Breast epithelium (tissue), 4 donors: ENCODE results near the gene CAB39L. TPM values are rescaled to one million over a fixed set of nuclear protein-coding genes. Genes with fewer than 3 reads are reported as not detected.

Experiments used
- DNase-seq, 2 donors: peaks; one replicate each; pipeline ENCODE4 v3.0.0-alpha.2; 2019; ENCODE audit warnings: low spot score in 2 of 2
- H3K27ac ChIP-seq, 2 donors: fragments of 200-600 bp; sonication (generic) in 1 of 2; one replicate each; pipeline ENCODE4 v1.5.1; 2016 to 2019; ENCODE audit warnings: mild to moderate bottlenecking in 1 of 2
- H3K27me3 ChIP-seq, 2 donors: fragments of 200-600 bp; sonication (generic) in 1 of 2; one replicate each; pipeline versions ENCODE4 v1.5.1 to v1.6.0; 2017 to 2019; ENCODE audit warnings: control low read depth in 1 of 2, mild to moderate bottlenecking in 1 of 2
- H3K36me3 ChIP-seq: fragments of 200-600 bp; one replicate; pipeline ENCODE4 v1.5.1; 2019
- H3K4me1 ChIP-seq, 2 donors: fragments of 200-600 bp; sonication (generic); one replicate each; pipeline ENCODE4 v1.5.1; 2016 to 2019; ENCODE audit warnings: control low read depth in 1 of 2
- H3K4me3 ChIP-seq, 3 donors: fragments of 200-600 bp; sonication (generic); 1 replicate in 2 of 3; 2 replicates in 1 of 3; pipeline ENCODE4 v1.5.1; 2016 to 2019; ENCODE audit warnings: mild to moderate bottlenecking in 3 of 3, moderate library complexity in 2 of 3
- H3K9me3 ChIP-seq, 2 donors: fragments of 200-600 bp; sonication (generic) in 1 of 2; one replicate each; pipeline ENCODE4 v1.5.1; 2016 to 2019; ENCODE audit warnings: control low read depth in 1 of 2
- POLR2A ChIP-seq: fragments of 450-650 bp; IDR thresholded peaks from one replicate; pipeline ENCODE4 v1.6.1; 2016; ENCODE audit warnings: antibody characterized with exemption, mild to moderate bottlenecking, moderate library complexity
- POLR2AphosphoS5 ChIP-seq, 3 donors: sonication (generic); formaldehyde crosslinking; IDR thresholded peaks; one replicate each; pipeline ENCODE4 v1.6.1; 2017; ENCODE audit warnings: antibody characterized with exemption in 3 of 3
- intact Hi-C: fragments of 100-400 bp; cut with DNase I; formaldehyde crosslinking; loops from one replicate; pipeline ENCODE4 v1.15.1; 2023; ENCODE audit warnings: low total_unique reads
- total RNA-seq, 3 donors: library from RNA; depleted of rRNA; stranded (reverse); fragments of >200 nt; gene quantifications; one replicate each; pipeline ENCODE4 v1.1.0, GENCODE V29; 2016
- TF ChIP-seq, protein P1 (sequence below), 3 donors: fragments of 450-650 bp; IDR thresholded peaks; one replicate each; pipeline ENCODE4 v1.5.1; 2016 to 2017; ENCODE audit warnings: antibody characterized with exemption in 3 of 3, mild to moderate bottlenecking in 3 of 3, moderate library complexity in 3 of 3

The CAB39L gene
- total RNA-seq, 3 donors from 2014 or later = 40.0 to 92.1 (median 44.8) TPM

DNA sequence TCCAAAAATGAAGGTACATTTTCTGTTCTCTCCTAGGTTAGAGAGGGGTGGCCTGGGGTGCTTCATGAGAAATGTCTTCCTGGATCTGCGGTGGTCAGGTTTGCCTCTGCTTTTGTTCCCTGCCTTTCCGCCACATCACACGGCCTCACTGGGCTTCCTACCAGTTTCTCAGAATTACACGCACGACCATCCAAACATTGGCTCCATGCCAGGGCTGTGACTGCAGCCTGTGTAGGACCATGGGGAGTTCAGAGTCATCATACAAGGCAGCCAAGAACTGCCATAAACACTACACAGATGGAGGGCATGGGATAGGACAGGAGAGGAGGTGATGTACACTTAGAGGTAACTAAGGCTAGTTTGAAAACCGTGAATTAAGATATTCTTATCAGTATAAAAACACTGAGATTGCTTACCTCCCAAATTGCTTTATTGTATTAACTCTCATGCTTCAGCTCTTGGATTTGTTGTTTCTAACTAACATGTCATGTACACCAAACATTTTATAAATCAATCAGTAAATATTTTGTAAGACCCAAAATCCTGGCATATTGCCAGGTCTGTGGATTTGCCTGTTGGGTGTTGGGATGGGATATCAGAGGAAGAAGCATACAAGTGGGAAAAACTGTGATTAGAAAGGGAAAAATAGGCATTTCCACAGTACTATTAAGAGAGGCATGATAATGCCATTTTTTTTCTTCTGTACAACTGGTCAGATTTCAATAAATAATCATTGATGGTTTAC, 150.9 kb downstream of the CAB39L start:
- Histone ChIP-seq H3K27me3 (no peaks in the 10 kb centered on the region), H3K36me3 (no peaks in the 10 kb centered on the region), H3K4me1 (no peaks in the 10 kb centered on the region), H3K27ac (no peak overlapping the region), H3K9me3 (no peaks in the 10 kb centered on the region), H3K4me3 (no peak overlapping the region)
- no peak for DNase-seq
- intact Hi-C loops = no loop called here
- peak in 1 of 3 donors; percentile 28 for TF ChIP-seq POLR2AphosphoS5 (IDR thresholded peaks at IDR 0.05)
- no peak for TF ChIP-seq POLR2A
- TF ChIP-seq, protein P1, sequence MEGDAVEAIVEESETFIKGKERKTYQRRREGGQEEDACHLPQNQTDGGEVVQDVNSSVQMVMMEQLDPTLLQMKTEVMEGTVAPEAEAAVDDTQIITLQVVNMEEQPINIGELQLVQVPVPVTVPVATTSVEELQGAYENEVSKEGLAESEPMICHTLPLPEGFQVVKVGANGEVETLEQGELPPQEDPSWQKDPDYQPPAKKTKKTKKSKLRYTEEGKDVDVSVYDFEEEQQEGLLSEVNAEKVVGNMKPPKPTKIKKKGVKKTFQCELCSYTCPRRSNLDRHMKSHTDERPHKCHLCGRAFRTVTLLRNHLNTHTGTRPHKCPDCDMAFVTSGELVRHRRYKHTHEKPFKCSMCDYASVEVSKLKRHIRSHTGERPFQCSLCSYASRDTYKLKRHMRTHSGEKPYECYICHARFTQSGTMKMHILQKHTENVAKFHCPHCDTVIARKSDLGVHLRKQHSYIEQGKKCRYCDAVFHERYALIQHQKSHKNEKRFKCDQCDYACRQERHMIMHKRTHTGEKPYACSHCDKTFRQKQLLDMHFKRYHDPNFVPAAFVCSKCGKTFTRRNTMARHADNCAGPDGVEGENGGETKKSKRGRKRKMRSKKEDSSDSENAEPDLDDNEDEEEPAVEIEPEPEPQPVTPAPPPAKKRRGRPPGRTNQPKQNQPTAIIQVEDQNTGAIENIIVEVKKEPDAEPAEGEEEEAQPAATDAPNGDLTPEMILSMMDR (IDR thresholded peaks at IDR 0.05) = no peak

DNA sequence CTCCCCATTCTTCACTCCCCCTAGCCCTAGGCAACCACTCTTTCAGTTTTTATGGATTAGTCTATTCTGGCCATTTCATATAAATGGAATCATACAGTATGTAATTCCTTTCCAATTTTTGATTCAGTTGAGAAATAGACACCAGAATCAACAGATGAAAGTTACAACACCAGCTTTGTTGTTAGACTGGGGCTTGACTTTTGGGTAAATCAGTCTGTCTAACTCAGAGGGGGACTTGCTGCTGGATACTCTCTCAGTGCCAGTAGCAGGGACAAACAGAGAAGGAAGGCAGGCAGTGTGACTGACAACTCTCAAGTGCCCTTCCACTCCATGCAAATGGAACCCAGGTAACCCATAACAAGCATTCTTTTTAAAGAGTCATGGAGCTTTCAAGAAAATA, 155.4 kb downstream of the CAB39L start:
- no peaks in the 10 kb centered on the region for H3K4me1 ChIP-seq
- H3K27ac ChIP-seq = no peak overlapping the region
- H3K4me3 ChIP-seq = no peak overlapping the region
- intact Hi-C loops = no loop called here
- no peak for DNase-seq
- no peaks in the 10 kb centered on the region for H3K36me3 ChIP-seq
- no peaks in the 10 kb centered on the region for H3K9me3 ChIP-seq
- no peaks in the 10 kb centered on the region for H3K27me3 ChIP-seq
- TF ChIP-seq POLR2A (no peak), POLR2AphosphoS5 (IDR thresholded peaks at IDR 0.05) (no peak)
- TF ChIP-seq, protein P1 (IDR thresholded peaks at IDR 0.05) = no peak

DNA sequence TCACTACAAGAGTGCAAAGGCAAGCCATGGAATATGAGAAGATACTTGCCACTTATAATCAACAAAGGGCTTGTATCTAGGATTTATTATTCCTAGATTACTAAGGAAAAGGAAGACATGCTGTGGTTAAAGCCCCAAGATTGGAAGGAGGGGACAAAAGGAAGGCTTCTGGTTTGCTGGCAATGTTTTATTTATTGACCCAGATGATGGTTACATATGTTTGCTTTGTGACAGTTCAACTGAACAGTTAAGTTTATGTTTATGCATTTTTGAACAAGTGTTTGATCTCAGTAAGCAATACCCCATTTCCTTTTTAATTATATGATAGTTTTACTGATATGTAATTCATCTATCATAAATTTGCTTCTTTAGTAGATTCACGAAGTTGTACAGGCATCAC, 155.9 kb downstream of the CAB39L start:
- no peaks in the 10 kb centered on the region for H3K27me3 ChIP-seq
- H3K36me3 ChIP-seq = no peaks in the 10 kb centered on the region
- H3K27ac ChIP-seq = no peak overlapping the region
- intact Hi-C loops = no loop called here
- TF ChIP-seq POLR2A (no peak), POLR2AphosphoS5 (IDR thresholded peaks at IDR 0.05) (no peak)
- TF ChIP-seq, protein P1 (IDR thresholded peaks at IDR 0.05) = no peak
- no peak overlapping the region for H3K4me3 ChIP-seq
- H3K9me3 ChIP-seq = no peaks in the 10 kb centered on the region
- no peaks in the 10 kb centered on the region for H3K4me1 ChIP-seq
- DNase-seq = no peak

DNA sequence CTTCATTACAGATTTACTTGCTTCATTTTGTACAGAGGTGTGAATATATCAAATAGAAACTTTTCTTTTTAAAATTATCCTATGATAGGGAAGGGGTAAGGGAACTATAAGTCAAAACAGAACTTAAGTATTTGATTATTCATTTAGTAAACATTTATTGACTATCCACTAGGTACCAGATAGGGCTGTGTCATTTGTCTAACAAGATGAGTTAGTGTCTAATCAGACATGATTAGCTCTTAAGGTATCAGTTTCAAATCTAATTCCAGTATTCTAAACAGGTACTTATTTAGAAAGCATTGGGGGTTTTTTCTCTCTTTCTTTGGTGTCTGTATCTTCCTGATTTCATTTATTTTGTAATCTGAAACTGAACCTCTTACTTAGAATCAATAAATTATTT, 164.0 kb downstream of the CAB39L start:
- Histone ChIP-seq H3K27me3 (no peaks in the 10 kb centered on the region), H3K4me3 (no peak overlapping the region), H3K36me3 (no peaks in the 10 kb centered on the region), H3K27ac (no peak overlapping the region), H3K9me3 (no peaks in the 10 kb centered on the region), H3K4me1 (no peaks in the 10 kb centered on the region)
- no peak for DNase-seq
- TF ChIP-seq POLR2A (no peak), POLR2AphosphoS5 (IDR thresholded peaks at IDR 0.05) (no peak)
- TF ChIP-seq, protein P1 (IDR thresholded peaks at IDR 0.05) = no peak
- intact Hi-C loops = no loop called here

DNA sequence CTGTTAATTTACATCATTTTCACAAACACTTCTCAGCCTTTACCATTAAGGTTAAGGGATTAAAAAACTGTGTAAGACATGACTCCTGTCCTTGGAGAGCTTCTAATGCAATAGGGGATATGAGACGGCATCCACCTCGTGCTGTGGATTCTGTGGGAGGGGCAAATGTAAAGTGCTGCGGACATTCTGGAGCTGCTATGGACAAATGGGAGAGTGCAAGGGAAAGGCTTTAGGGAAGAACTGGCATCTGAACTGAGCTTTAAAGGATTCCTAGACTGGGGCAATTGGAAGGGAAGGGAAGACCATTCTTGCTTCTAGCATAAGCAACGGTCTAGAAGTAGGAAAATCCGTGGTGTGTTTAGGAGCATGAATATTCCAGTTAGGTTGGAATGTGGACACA, 164.8 kb downstream of the CAB39L start:
- H3K4me1 ChIP-seq = no peaks in the 10 kb centered on the region
- intact Hi-C loops = no loop called here
- DNase-seq = no peak
- no peak overlapping the region for H3K27ac ChIP-seq
- TF ChIP-seq, protein P1 (IDR thresholded peaks at IDR 0.05) = no peak
- no peak for TF ChIP-seq POLR2AphosphoS5 (IDR thresholded peaks at IDR 0.05)
- TF ChIP-seq POLR2A = no peak
- H3K9me3 ChIP-seq = no peaks in the 10 kb centered on the region
- H3K36me3 ChIP-seq = no peaks in the 10 kb centered on the region
- H3K27me3 ChIP-seq = no peaks in the 10 kb centered on the region
- H3K4me3 ChIP-seq = no peak overlapping the region
